GM23338 (cell line): ENCODE data around the gene GPATCH1. TPM values are rescaled to one million over a fixed set of nuclear protein-coding genes. Genes with fewer than 3 reads are reported as not detected.

ENCODE experiments used
- ATAC-seq: fragments of 200-7000 bp; cut with Tn5 transposase; 3 replicates; pipeline ENCODE4 v1.9.1; 2020
- DNase-seq: peaks from one replicate; pipeline ENCODE4 v3.0.0-alpha.2; 2015; ENCODE audit warnings: low spot score
- H2AFZ ChIP-seq: fragments of 200-600 bp; sonication (generic); 2 replicates; pipeline ENCODE4 v1.8.0; 2016; ENCODE audit warnings: antibody characterized with exemption, mild to moderate bottlenecking, moderate library complexity
- H3F3A ChIP-seq: fragments of 200-600 bp; sonication (generic); replicated peaks from 2 replicates; pipeline ENCODE4 v1.8.0; 2017; ENCODE audit warnings: antibody characterized with exemption, mixed run types, low read depth
- H3K27ac ChIP-seq: fragments of 200-600 bp; sonication (generic); 2 replicates; pipeline ENCODE4 v1.6.1; 2016; ENCODE audit warnings: low read depth
- H3K27me3 ChIP-seq: fragments of 200-600 bp; sonication (generic); 2 replicates; pipeline ENCODE4 v1.8.0; 2016; ENCODE audit warnings: mild to moderate bottlenecking, mixed run types, moderate library complexity; ENCODE audit not compliant: insufficient read depth
- H3K36me3 ChIP-seq: fragments of 200-600 bp; sonication (generic); 2 replicates; pipeline ENCODE4 v1.8.0; 2016; ENCODE audit warnings: mild to moderate bottlenecking; ENCODE audit not compliant: insufficient read depth
- H3K4me1 ChIP-seq: fragments of 200-600 bp; sonication (generic); 2 replicates; pipeline ENCODE4 v1.8.0; 2016; ENCODE audit warnings: mild to moderate bottlenecking, moderate library complexity; ENCODE audit not compliant: insufficient read depth
- H3K4me2 ChIP-seq: fragments of 200-600 bp; sonication (generic); 2 replicates; pipeline ENCODE4 v1.7.1; 2017; ENCODE audit warnings: mixed run types
- H3K4me3 ChIP-seq: fragments of 200-600 bp; sonication (generic); 2 replicates; pipeline ENCODE4 v1.6.1; 2016; ENCODE audit warnings: mixed run types
- H3K79me2 ChIP-seq: fragments of 200-600 bp; sonication (generic); replicated peaks from 2 replicates; pipeline ENCODE4 v1.8.0; 2017; ENCODE audit warnings: mild to moderate bottlenecking; ENCODE audit not compliant: insufficient read depth
- H3K9me2 ChIP-seq: fragments of 200-600 bp; sonication (generic); 2 replicates; pipeline ENCODE4 v1.8.0; 2017; ENCODE audit not compliant: insufficient read depth
- H4K20me1 ChIP-seq: fragments of 200-600 bp; sonication (generic); replicated peaks from 2 replicates; pipeline ENCODE4 v1.8.0; 2017; ENCODE audit warnings: mild to moderate bottlenecking; ENCODE audit not compliant: insufficient read depth
- H3K27ac Mint-ChIP-seq: 2 replicates; pipeline ENCODE4 v1.8.0; 2020; ENCODE audit warnings: inconsistent platforms, mild to moderate bottlenecking, moderate library complexity, mixed read lengths
- H3K27me3 Mint-ChIP-seq: 3 replicates; pipeline ENCODE4 v1.8.0; 2022; ENCODE audit warnings: low read depth, mild to moderate bottlenecking, moderate library complexity, mixed read lengths, inconsistent platforms; ENCODE audit not compliant: insufficient read depth, poor library complexity
- H3K36me3 Mint-ChIP-seq: 3 replicates; pipeline ENCODE4 v1.8.0; 2021; ENCODE audit warnings: low read depth, mild to moderate bottlenecking, inconsistent platforms, moderate library complexity, mixed read lengths
- H3K4me1 Mint-ChIP-seq: 3 replicates; pipeline ENCODE4 v1.8.0; 2020; ENCODE audit warnings: mild to moderate bottlenecking, inconsistent platforms, mixed read lengths
- H3K4me3 Mint-ChIP-seq: 3 replicates; pipeline ENCODE4 v1.8.0; 2021; ENCODE audit warnings: moderate library complexity, mild to moderate bottlenecking, inconsistent platforms, mixed read lengths
- H3K9me3 Mint-ChIP-seq: 3 replicates; pipeline ENCODE4 v1.8.0; 2020; ENCODE audit warnings: moderate library complexity, mild to moderate bottlenecking, inconsistent platforms, mixed read lengths
- CREB1 ChIP-seq: fragments of 250-450 bp; sonication (Bioruptor Pico); IDR thresholded peaks from 2 replicates; pipeline ENCODE4 v1.5.0; 2020; ENCODE audit warnings: low read depth, mild to moderate bottlenecking, moderate library complexity
- ETS1 ChIP-seq: IDR thresholded peaks from 2 replicates; pipeline ENCODE4 v1.6.1; 2016; ENCODE audit warnings: antibody characterized with exemption
- EZH2 ChIP-seq: fragments of 200-600 bp; sonication (generic); IDR thresholded peaks from one replicate; pipeline ENCODE4 v1.8.0; 2017; ENCODE audit warnings: antibody characterized with exemption, mild to moderate bottlenecking, low read depth; ENCODE audit not compliant: unreplicated experiment
- EZH2phosphoT487 ChIP-seq: fragments of 200-600 bp; sonication (generic); IDR thresholded peaks from one replicate; pipeline ENCODE4 v1.8.1; 2018; ENCODE audit warnings: antibody characterized with exemption; ENCODE audit not compliant: unreplicated experiment
- JUNB ChIP-seq: IDR thresholded peaks from one replicate; pipeline ENCODE4 v1.6.1; 2016; ENCODE audit warnings: antibody characterized with exemption; ENCODE audit not compliant: unreplicated experiment
- NANOG ChIP-seq: IDR thresholded peaks from 2 replicates; pipeline ENCODE4 v1.6.1; 2016; ENCODE audit warnings: antibody characterized with exemption, borderline replicate concordance
- POLR2AphosphoS5 ChIP-seq: IDR thresholded peaks from 2 replicates; pipeline ENCODE4 v1.6.1; 2016; ENCODE audit warnings: antibody characterized with exemption, low read depth
- REST ChIP-seq: IDR thresholded peaks from one replicate; pipeline ENCODE4 v1.6.1; 2018; ENCODE audit warnings: antibody characterized with exemption; ENCODE audit not compliant: unreplicated experiment
- STAT1 ChIP-seq: IDR thresholded peaks from one replicate; pipeline ENCODE4 v1.6.1; 2016; ENCODE audit warnings: antibody characterized with exemption; ENCODE audit not compliant: unreplicated experiment
- ZNF114 ChIP-seq: fragments of 250-450 bp; sonication (Bioruptor Pico); IDR thresholded peaks from 2 replicates; pipeline ENCODE4 v1.5.0; 2020; ENCODE audit warnings: mild to moderate bottlenecking, moderate library complexity
- ZNF331 ChIP-seq: fragments of 250-450 bp; sonication (Bioruptor Pico); IDR thresholded peaks from 2 replicates; pipeline ENCODE4 v1.5.0; 2020; ENCODE audit warnings: low read depth, mild to moderate bottlenecking, moderate library complexity
- polyA plus RNA-seq: library from polyadenylated mRNA; unstranded; fragments of >200 nt; fragmentation: Nextera tagmentation; extraction: Ambion mirVana; gene quantifications from 2 replicates; pipeline ENCODE4 v1.2.1, GENCODE V29; 2016
- total RNA-seq: library from RNA; depleted of rRNA; stranded (reverse); fragments of >200 nt; shearing (Covaris generic); gene quantifications from 2 replicates; pipeline ENCODE4 v1.2.3, GENCODE V29; 2014

Gene GPATCH1
- total and polyA plus RNA-seq, 2 experiments from 2014 or later = 12.0 to 13.6 TPM

GRCh38 chr19:33110137-33110910 is 29.3 kb downstream of the GPATCH1 start (continued):
- TF ChIP-seq REST = no peak
- TF ChIP-seq CREB1 = no peak
- no peak for TF ChIP-seq JUNB
- TF ChIP-seq ETS1 = no peak

- Histone ChIP-seq H4K20me1 (0 out of 2 replicates have a peak, but pooled peaks cover 2% of the 10 kb centered on the region), H2AFZ (no peak overlapping the region), H3K4me2 (no peak overlapping the region), H3K4me1 (no peaks in the 10 kb centered on the region), H3F3A (no peaks in the 10 kb centered on the region), H3K27me3 (no peaks in the 10 kb centered on the region), H3K9me2 (no peaks in the 10 kb centered on the region), H3K27ac (no peak overlapping the region), H3K4me3 (no peak overlapping the region), H3K79me2 (no peaks in the 10 kb centered on the region), H3K36me3 (peaks cover 21% of the 10 kb centered on the region)
- no peaks in the 10 kb centered on the region for H3K9me3 Mint-ChIP-seq
- H3K27ac Mint-ChIP-seq = no peak overlapping the region
- TF ChIP-seq ETS1 = no peak
- no peak for TF ChIP-seq POLR2AphosphoS5
- TF ChIP-seq EZH2 = no peak
- TF ChIP-seq EZH2phosphoT487 = no peak
- no peak for TF ChIP-seq NANOG
- TF ChIP-seq ZNF331 (CRISPR knock-in tag) = no peak
- no peak for TF ChIP-seq STAT1
- no peak for TF ChIP-seq ZNF114 (CRISPR knock-in tag)
- no peak for TF ChIP-seq REST
- no peaks in the 10 kb centered on the region for H3K4me1 Mint-ChIP-seq
- no peak overlapping the region for H3K4me3 Mint-ChIP-seq
- H3K27me3 Mint-ChIP-seq = peaks cover 3% of the 10 kb centered on the region
- no peak for DNase-seq
- H3K36me3 Mint-ChIP-seq = peaks cover 59% of the 10 kb centered on the region
- ATAC-seq = no peak
These were observed 30.6 kb downstream of the GPATCH1 start for GRCh38 chr19:33111587-33111986.
